HG02938 (cell line): Measurements from ENCODE around the gene GOLPH3.
"Not testable (repeated sequence)": the region's sequence is repeated elsewhere in the genome, so short reads cannot be mapped to it uniquely, and the experiment has no call there.

Experiments
- ATAC-seq: cut with Tn5 transposase; IDR thresholded peaks from one replicate; pipeline ENCODE4 v1.9.1; 2021; ENCODE audit warnings: mild to moderate bottlenecking, moderate library complexity; ENCODE audit not compliant: unreplicated experiment

GOLPH3 gene

GRCh38 chr5:32174011-32174870 lies at the start of gene GOLPH3:
Gene GOLPH3 (minus strand): TSS chr5:32174319. CDS start chr5:32174034, 285 bp downstream.
- ATAC-seq: peak; percentile 81

- ATAC-seq: no peak
These were observed 48.8 kb upstream of the GOLPH3 start for GRCh38 chr5:32222723-32223470.

DNA sequence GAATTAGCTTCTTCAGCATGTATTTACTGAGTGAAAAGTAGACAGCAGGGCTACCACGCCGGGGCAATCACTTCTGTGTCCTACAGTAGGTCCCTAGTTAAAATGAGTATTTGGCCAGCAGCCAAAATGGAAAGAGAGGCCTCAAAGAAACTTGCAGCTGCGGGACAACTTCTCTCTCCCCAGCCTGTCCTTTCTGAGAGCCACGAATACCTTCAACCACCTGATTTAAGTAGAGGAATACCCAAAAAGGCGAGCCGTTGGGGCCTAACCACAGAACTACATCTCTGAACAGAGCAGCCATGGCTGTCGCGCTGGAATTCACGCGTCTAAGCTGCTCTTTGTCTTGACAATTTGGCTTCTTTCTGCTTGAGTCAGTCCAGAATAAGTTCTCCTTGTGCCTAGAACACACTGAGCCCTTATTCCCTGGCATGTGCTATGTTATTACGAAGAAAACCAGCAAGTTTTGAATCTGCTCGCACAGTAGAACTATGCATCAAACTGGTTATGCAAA lies 43.8 kb upstream of the GOLPH3 start:
- ATAC-seq: no peak

DNA sequence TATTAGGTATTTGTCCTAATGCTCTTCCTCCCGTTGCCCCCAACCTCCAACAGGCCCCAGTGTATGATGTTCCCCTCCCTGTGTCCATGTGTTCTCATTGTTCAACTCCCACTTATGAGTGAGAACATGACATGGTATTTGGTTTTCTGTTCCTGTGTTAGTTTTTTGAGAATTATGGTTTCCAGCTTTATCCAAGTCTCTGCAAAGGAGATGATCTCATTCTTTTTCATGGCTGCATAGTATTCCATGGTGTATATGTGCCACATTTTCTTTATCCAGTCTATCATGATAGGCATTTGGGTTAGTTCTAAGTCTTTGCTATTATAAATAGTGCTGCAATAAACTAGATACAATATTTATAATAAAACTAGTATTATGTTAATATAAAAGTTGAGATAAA lies 40.2 kb upstream of the GOLPH3 start:
- ATAC-seq: not testable (repeated sequence)

- ATAC-seq: no peak
These were observed 36.0 kb upstream of the GOLPH3 start for GRCh38 chr5:32210151-32210550.

DNA sequence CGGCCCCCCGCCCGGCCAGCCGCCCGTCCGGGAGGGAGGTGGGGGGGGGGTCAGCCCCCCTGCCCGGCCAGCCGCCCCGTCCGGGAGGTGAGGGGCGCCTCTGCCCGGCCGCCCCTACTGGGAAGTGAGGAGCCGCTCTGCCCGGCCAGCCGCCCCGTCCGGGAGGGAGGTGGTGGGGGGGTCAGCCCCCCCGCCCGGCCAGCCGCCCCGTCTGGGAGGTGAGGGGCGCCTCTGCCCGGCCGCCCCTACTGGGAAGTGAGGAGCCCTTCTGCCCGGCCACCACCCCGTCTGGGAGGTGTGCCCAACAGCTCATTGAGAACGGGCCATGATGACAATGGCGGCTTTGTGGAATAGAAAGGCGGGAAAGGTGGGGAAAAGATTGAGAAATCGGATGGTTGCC lies 34.7 kb upstream of the GOLPH3 start:
- not testable (repeated sequence) for ATAC-seq

DNA sequence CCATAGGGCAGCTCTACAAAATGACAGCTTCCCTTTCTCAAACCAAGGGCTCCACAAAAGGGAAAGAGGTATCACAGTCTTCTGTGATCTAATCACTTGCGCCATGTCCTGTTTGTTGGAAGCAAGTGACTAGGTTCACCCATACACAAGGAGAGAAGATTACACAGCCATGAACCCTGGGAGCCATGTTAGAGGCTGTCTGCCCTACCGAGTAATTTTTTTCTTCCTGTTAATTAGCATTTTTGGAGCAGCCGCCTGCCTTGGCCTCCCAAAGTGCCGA lies 33.2 kb upstream of the GOLPH3 start:
- ATAC-seq: no peak

DNA sequence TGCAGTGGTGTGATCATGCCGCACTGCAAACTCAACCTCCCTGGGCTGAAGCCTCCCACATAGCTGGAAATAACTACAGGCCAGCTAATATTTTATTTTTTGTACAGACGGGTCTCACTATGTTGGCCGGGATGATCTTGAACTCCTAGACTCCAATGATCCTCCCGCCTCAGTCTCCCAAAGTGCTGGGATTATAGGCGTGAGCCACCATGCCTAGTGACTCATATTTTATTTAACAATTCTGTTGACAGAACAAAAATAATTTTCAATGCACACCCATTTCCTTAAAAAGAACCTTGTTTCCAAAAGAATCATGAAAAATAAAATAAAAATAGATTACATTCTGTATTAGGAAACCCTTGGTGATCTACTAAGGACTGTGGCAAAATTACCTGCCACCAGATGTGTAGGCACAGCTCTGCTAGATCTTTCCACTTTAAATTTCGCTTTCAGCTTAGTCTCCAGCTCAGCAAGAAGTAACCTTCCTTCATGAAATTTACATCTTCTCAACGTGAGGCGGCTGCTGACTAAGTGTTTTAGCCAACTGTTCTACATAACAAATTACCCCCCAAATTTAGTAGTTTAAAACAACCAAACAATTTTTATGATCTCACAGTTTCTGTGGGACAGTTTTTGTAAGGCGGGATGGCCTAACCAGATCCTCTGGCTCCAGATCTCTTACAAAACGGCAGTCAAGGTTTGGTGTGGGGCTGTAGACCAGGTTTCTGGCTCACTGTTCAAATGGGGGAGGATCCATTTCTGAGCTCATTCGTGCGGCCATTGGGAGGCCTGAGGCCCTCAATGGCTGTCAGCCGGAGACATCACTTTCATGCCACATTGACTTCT lies 32.6 kb upstream of the GOLPH3 start:
- ATAC-seq: no peak

DNA sequence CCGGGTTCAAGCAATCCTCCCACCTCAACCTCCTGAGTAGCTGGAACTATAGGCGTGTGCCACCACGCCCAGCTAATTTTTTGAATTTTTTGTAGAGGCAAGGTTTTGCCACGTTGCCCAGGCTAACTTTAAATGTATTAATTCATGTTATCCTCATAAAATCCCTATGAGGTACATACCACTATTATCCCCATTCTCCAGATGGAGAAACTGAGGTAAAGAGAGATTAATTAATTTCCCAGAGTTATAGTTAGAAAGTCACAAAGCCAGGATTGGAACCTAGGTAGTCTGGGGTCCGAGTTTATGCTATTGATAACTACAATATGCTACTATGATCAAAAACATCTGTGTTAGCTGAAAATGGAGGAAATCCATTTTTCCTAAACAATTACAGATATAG lies 31.9 kb upstream of the GOLPH3 start:
- no peak for ATAC-seq

DNA sequence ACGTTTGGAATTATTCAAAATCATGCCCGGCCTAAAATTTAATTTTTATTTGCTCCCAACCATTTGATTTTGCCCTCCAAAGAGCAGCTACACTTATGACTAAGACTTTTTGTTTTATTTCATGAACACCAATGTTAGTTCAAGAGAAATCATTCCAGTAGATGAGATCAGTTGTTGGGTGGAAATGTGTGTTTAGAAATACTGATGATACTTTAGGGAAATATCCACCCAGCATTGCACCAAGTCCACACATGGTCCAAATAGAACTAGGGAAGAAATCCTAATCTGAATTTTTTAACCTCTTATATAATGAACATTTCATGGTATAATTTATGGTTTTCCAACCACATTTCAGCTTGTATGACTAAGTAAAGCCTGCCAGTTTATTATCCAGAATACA lies 28.3 kb upstream of the GOLPH3 start:
- no peak for ATAC-seq

- no peak for ATAC-seq
These were observed 27.1 kb upstream of the GOLPH3 start for GRCh38 chr5:32201122-32201753.

GRCh38 chr5:32197032-32197431 lies 22.9 kb upstream of the GOLPH3 start:
- ATAC-seq: no peak

GRCh38 chr5:32195265-32195664 lies 21.1 kb upstream of the GOLPH3 start:
- ATAC-seq: no peak

GRCh38 chr5:32193591-32193990 lies 19.5 kb upstream of the GOLPH3 start:
- ATAC-seq: no peak

DNA sequence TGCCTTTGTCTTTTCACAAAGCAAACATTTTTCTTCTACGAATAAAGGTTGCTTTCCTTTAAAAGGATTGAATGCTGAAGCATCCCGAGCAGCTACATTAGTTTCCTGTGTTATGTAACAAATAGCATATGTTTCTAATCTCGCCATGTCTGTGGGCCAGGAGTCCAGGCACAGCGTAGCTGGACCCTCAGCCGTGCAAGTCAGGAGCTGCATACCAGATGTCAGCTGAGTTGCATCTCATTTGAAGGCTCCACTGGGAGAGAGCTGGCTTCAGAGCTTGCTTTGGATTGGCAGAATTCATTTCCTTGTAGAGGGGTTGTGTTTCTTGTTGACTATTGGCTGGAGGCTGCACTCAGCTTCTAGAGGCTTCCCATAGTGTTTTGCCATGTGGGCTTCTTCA lies 16.0 kb upstream of the GOLPH3 start:
- no peak for ATAC-seq

- ATAC-seq: no peak
These were observed 13.6 kb upstream of the GOLPH3 start for GRCh38 chr5:32187675-32188074.

DNA sequence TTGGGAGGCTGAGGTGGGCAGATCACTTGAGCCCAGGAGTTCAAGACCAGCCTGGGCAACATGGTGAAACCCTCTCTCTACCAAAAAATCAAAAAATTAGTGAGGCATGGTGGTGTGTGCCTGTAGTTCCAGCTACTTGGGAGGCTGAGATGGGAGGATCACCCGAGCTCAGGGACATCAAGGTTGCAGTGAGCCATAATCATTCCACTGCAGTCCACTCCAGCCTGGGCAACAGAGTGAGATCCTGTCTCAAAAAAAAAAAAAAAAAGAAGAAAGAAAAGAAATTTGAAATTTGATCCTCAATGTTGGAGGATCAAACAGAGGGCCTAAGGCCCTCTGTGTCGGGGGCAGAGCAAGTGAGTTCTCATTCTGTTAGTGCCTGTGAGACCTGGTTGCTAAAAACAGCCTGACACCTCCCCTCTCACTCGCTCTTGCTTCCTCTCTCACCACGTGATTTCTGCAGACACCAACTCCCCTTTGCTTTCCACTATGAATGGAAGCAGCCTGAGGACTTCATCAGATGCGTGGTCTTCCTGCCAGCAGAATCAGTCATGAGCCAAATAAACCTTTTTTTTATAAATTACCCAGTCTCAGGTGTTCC lies 8.4 kb upstream of the GOLPH3 start:
- ATAC-seq: peak; percentile 77

GRCh38 chr5:32173267-32174010 lies 680 bp downstream of the GOLPH3 start:
- ATAC-seq: peak; percentile 29

DNA sequence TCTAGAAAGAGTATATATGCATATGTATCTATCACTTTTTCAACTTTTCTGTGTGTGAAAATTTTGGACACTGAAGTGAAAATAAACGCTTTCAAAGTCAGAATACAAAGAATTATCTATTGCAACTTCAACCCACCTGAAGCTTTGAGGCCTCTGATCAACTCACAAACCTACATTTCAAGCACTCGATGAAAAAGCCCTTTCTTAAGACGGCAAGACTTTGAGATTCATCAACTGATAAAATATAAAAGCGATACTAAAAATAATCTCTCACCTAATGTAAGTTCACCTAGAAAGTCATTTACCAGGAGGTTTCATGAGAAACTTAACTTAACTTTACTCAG lies 1.2 kb downstream of the GOLPH3 start:
- no peak for ATAC-seq
